PFSK-1 (cell line): Measurements from ENCODE around the gene CDC45.

Source experiments
- FOXP2 ChIP-seq: optimal IDR thresholded peaks from 2 replicates; pipeline ENCODE3; 2011; ENCODE audit warnings: borderline replicate concordance, control low read depth, inconsistent platforms; ENCODE audit not compliant: insufficient read depth; ENCODE audit errors: extremely low read length, extremely low read depth
- POLR2AphosphoS5 ChIP-seq: IDR thresholded peaks from 2 replicates; pipeline ENCODE4 v1.6.1; 2012; ENCODE audit warnings: low read depth, mild to moderate bottlenecking, control low read depth, low read length, moderate library complexity
- REST ChIP-seq, 2 experiments: IDR thresholded peaks; 2 replicates each; pipeline versions ENCODE4 v1.6.1 to v1.8.0; 2011 to 2012; ENCODE audit warnings: low read depth in 2 of 2, low read length in 2 of 2, control low read depth in 1 of 2, inconsistent platforms in 1 of 2, mild to moderate bottlenecking in 1 of 2, moderate library complexity in 1 of 2; ENCODE audit not compliant: insufficient read depth in 1 of 2
- SIN3A ChIP-seq: IDR thresholded peaks from 2 replicates; pipeline ENCODE4 v1.6.1; 2012; ENCODE audit warnings: mild to moderate bottlenecking, low read length, moderate library complexity, borderline replicate concordance; ENCODE audit not compliant: insufficient read depth
- TAF1 ChIP-seq: IDR thresholded peaks from 2 replicates; pipeline ENCODE4 v1.6.1; 2012; ENCODE audit warnings: low read length, control low read depth, borderline replicate concordance; ENCODE audit not compliant: insufficient read depth

Gene CDC45

GRCh38 chr22:19517919-19518611 is 38.3 kb downstream of the CDC45 start:
- TF ChIP-seq POLR2AphosphoS5 (no peak), SIN3A (no peak), FOXP2 (no peak), REST (IDR thresholded peaks at IDR 0.05; ENCODE audit: insufficient read depth in 1 of 2, low read depth in 2 of 2, low read length in 2 of 2) (no peak), TAF1 (no peak)

GRCh38 chr22:19518635-19519034 is 38.9 kb downstream of the CDC45 start:
- TF ChIP-seq POLR2AphosphoS5: no peak
- TF ChIP-seq SIN3A: no peak
- no peak for TF ChIP-seq FOXP2
- no peak for TF ChIP-seq REST (IDR thresholded peaks at IDR 0.05; ENCODE audit: insufficient read depth in 1 of 2, low read depth in 2 of 2, low read length in 2 of 2)
- no peak for TF ChIP-seq TAF1

GRCh38 chr22:19519041-19519926 is 39.6 kb downstream of the CDC45 start:
- TF ChIP-seq REST (IDR thresholded peaks at IDR 0.05; ENCODE audit: insufficient read depth in 1 of 2, low read depth in 2 of 2, low read length in 2 of 2) (no peak), POLR2AphosphoS5 (no peak), SIN3A (no peak), TAF1 (no peak), FOXP2 (no peak)

GRCh38 chr22:19520007-19520406 is 40.3 kb downstream of the CDC45 start:
- TF ChIP-seq SIN3A (no peak), REST (IDR thresholded peaks at IDR 0.05; ENCODE audit: insufficient read depth in 1 of 2, low read depth in 2 of 2, low read length in 2 of 2) (no peak), FOXP2 (no peak), TAF1 (no peak), POLR2AphosphoS5 (no peak)
